Tibial nerve (tissue), 4 donors: ENCODE results near the gene PAPLN.

Experiments
- CTCF ChIP-seq, 5 experiments: fragments of 200-600 bp in 3 of 5; fragments of 450-650 bp in 2 of 5; sonication (generic) in 3 of 5; IDR thresholded peaks; one replicate each; pipeline ENCODE4 v1.5.1; 2016 to 2019; ENCODE audit warnings: antibody characterized with exemption in 5 of 5, mild to moderate bottlenecking in 3 of 5, moderate library complexity in 2 of 5
- EP300 ChIP-seq, 2 donors: sonication (generic); formaldehyde crosslinking; IDR thresholded peaks; one replicate each; pipeline ENCODE4 v1.6.1; 2017; ENCODE audit warnings: antibody characterized with exemption in 2 of 2, mild to moderate bottlenecking in 1 of 2
- POLR2A ChIP-seq, 2 donors: fragments of 450-650 bp; IDR thresholded peaks; one replicate each; pipeline ENCODE4 v1.6.1; 2017; ENCODE audit warnings: antibody characterized with exemption in 2 of 2, mild to moderate bottlenecking in 2 of 2, moderate library complexity in 2 of 2

- no peak for TF ChIP-seq CTCF (IDR thresholded peaks at IDR 0.05)
- TF ChIP-seq EP300 (IDR thresholded peaks at IDR 0.05), result no peak
- no peak for TF ChIP-seq POLR2A (IDR thresholded peaks at IDR 0.05)
Observed at GRCh38 chr14:73243748-73244147, 6.4 kb downstream of the PAPLN start.
